DMS114 treated with DMSO at 0.1 percent for 48 hours (cell line): Measurements from ENCODE around the gene CRK.
"Not testable (repeated sequence)": the region's sequence is repeated elsewhere in the genome, so short reads cannot be mapped to it uniquely, and the experiment has no call there.

Experiments used
- DNase-seq: peaks from one replicate; lab custom pipeline; 2025; ENCODE audit not compliant: unreplicated experiment; lab: John Stamatoyannopoulos, UW

The CRK gene

DNA sequence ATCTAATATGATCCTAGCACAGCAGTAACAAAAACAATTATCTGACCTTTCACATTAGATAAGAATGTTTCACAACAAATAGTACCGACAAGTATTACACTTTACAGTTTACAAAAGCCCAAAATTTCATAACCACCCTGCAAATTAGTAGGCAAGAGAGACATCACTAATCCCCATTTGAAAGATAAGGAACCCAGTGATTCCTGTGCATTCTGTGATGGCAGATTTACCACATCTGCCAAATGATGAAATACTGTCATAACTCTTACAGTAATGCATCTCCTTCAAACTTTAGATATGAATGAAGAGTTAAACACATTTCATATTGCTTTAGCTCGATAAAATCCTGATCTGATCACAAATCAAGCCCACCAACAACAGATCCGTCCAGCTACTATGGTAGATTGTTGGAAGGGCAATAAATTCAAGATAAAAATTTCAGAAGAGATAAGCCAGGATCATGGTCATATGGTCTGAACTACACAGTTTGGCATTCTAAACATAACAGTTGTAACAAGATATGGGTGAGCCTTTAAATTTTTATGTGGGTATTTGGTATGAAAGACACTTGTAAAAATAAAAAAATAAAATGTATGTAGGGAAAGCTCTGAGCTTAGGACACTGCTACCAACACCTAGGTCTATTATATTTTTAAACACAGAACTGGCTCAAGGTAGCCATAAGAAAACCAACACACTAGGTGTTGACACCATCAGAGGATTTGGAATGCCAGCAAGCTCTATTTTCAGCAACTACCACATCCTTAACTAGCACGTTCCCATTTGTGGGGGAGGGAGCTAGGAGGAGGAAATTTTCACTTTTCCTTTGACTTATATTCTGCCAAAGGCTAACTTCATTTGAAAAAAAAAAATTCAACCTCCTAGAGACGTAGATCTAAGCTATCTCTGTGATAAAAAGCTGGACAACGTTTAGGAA, 65.3 kb downstream of the CRK start:
- no peak for DNase-seq

DNA sequence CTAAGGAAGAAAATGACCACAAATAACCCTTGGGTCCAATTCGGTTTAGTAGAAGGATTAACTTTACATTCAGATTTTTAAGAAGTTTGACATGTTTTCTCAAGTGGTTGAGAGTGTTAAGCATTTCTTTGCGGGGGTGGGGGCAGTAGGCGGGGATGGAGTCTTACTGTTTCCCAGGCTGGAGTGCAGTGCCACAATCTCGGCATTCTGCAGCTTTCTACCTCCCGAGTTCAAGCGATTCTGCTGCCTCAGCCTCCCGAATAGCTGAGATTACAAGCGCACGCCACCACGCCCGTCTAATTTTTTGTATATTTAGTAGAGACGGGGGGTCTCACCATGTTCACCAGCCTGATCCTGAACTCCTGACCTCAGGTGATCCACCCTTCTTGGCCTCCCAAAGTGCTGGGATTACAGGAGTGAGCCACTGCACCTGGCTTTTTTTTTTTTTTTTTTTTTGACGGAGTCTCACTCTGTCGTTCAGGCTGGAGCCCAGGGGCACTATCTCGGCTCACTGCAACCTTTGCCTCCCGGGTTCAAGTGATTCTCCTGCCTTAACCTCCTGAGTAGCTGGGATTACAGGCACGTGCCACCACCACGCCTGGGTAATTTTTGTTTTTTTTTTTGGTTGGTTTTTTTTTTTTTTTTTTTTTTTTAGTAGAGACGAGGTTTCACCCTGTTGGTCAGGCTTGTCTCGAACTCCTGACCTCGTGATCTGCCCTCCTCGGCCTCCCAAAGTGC, 68.4 kb downstream of the CRK start:
- DNase-seq: not testable (repeated sequence)

DNA sequence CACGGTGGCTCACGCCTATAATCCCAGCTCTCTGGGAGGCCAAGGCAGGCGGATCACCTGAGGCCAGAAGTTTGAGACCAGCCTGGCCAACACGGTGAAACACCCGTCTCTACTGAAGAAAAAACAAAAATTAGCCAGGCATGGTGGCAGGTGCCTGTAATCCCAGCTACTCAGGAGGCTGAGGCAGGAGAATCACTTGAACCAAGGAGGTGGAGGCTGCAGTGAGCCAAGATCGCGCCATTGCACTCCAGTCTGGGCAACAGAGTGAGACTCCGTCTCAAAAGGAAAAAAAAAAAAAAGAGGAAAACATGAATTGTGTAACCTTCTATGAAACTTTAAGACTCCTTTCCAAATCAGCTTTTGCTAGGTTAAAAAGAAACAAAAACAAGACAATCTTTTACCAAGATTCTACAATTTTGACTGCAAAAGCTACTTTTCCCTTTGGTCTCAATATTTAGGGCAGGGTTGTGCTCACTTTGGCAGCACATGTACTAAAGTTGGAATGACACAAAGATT, 69.3 kb downstream of the CRK start:
- not testable (repeated sequence) for DNase-seq

DNA sequence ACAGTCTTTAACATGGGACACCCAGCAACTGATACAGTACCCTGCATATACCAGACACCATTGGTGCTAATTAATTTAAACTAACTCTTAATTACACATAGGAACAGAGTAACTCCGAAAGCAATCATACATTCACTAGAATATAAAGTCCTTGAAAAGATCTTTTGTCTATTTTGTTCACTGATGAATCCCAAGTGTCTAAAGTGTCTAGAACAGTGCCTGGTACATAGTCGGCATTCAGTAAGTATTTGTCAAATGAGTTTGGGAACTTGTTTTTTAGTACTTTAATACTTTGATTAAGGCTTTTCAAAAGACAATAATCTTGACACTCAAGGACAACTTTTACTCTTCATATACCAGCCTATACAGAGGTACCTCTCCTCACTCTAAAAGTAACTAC, 69.8 kb downstream of the CRK start:
- DNase-seq: no peak

DNA sequence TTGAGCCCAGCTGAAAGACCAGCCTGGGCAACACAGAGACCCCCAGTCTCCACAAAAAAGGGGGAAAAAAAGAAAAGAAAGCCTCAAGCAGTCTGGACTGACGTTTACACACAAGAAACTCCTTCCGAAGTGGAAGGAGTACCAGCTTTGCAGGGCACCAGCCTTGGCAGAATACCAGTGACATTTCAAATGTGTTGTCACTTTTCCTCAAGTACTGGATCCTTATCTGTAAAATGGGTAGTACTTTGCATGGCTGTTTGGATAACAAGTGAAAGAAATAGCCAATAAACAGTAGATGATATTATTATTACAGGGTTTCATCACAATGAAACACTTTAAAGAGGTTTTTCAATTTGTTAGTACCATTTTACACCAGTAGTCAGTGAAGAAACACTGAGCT, 70.2 kb downstream of the CRK start:
- DNase-seq: no peak

DNA sequence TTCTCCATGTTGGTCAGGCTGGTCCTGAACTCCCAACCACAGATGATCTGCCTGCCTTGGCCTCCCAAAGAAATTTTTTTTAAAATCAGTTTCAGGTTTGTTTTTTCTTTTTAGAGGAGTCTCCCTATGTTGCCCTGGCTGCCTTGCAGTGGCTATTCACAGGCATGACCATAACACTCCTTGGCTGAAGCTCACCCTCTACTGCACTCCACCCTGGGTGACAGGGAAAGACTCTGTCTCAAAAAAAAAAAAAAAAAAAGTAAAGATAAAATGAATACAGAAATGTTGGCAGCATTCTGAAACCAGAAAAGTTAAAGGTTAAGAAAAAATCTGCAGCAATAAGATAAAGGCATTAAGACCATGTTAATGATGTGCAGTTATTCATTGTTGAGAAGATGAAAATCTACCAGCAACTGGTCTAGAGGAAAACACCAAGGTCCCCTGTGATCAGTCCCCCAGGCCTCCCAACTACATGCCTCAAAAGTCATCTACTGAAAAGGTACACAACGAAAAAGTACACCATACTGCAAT, 71.1 kb downstream of the CRK start:
- DNase-seq: no peak

DNA sequence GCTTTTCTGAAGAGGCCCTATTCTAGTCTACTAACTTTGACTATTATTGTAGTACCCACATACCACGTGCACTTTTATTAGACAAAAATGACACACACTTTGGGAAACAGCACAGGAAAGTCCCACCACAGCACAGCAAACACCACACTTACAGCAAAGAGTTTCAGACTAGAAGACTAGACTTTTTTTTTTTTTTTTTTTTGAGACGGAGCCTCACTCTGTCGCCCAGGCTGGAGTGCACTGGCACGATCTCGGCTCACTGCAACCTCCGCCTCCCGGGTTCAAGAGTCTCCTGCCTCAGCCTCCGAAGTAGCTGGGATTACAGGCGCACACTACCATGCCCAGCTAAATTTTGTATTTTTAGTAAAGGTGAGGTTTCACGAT, 76.1 kb downstream of the CRK start:
- DNase-seq: no peak

DNA sequence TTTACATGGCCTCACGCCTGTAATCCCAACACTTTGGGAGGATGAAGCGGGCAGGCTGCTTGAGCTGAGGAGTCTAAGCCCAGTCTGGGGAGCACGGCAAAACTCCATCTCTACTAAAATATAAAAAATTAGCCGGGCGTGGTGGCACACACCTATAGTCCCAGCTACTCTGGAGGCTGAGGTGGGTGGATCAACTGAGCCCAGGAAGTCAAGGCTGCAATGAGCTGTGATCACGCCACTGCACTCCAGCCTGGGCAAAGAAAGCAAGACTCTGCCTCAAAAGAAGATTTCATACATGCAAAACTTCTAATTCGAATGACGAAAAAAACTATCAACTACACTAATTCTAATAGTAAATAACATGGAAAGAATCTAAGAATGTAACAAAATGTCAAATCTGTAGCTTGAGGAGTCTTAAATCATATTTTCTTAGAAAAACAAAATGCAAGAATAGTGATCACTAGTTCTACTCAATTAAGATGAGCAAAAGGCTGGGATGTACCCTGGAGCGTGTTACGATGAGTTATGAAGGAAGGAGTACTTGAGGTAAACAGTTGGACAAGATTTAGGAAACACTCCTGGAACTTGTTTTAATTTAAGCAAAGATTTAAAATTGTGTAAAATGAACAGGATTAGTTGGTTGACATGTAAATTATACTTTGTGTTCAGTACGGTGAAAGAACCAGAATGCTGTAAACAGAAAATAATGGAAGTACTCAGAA, 76.7 kb downstream of the CRK start:
- no peak for DNase-seq

DNA sequence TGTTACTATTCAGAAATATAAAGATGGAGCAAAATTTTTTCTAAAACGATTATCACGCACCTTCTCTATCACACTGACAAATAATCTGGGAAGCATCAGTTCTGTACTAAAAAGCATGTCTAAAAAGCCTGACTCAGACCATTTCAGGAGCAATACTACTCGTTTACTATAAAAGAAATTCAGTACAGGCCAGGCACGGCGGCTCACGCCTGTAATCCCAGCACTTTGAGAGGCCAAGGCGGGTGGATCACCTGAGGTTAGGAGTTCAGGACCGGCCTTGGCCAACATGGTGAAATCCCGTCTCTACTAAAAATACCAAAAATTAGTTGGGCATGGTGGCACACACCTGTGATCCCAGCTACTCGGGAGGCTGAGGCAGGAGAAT, 77.6 kb downstream of the CRK start:
- not testable (repeated sequence) for DNase-seq

DNA sequence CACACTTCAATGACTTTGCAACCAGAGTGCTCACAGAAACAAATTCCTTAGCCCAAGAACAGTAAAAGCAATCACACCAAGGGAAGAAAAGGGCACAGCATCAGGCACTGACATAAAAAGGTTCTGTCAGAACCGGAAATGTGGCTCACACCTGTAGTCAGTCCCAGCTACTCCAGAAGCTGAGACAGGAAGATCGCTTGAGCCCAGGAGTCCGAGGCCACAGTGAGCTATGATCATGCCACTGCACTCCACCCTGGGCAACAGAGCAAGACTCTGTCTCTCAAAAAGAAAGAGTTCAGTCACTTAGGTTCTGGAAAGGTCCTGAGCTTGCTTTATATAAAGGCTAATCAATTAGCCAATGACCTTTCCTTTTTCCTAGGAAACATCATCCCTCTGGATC, 78.7 kb downstream of the CRK start:
- no peak for DNase-seq

DNA sequence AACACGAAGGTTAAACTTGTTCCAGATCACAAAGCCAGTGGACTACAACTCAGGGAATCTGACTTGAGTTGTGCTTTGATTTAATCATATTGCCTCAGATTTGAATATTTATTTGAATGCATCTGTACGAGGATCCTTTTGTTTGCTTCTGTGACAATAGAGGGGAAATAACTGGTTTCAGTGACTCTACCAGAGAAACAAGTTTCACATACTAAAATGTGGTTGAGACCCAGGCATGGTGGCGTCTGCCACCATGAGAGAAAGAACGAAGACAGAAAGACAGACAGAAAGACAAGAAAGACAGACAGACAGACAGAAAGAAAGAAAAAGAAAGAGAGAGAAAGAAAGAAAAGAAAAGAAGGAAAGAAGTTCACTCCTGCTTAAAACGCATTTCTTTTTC, 80.0 kb downstream of the CRK start:
- DNase-seq: no peak

DNA sequence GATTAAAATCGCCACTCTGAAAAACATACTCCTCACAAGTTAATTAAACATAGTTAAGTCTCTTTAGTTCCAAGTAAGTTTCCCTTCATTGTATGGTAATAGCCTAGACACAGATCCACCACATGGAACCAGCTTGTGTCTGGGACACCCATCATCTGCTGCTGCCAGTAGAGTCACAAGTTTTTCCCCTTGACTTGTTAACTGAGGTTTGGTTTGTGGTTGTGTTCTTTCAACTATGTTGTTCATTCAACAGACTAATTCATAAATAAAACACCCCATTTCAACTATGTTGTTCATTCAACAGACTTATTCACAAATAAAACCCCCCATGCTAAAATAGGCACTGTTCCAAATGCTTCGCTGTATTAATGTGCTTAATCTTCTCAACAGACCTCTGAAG, 80.4 kb downstream of the CRK start:
- DNase-seq: no peak

DNA sequence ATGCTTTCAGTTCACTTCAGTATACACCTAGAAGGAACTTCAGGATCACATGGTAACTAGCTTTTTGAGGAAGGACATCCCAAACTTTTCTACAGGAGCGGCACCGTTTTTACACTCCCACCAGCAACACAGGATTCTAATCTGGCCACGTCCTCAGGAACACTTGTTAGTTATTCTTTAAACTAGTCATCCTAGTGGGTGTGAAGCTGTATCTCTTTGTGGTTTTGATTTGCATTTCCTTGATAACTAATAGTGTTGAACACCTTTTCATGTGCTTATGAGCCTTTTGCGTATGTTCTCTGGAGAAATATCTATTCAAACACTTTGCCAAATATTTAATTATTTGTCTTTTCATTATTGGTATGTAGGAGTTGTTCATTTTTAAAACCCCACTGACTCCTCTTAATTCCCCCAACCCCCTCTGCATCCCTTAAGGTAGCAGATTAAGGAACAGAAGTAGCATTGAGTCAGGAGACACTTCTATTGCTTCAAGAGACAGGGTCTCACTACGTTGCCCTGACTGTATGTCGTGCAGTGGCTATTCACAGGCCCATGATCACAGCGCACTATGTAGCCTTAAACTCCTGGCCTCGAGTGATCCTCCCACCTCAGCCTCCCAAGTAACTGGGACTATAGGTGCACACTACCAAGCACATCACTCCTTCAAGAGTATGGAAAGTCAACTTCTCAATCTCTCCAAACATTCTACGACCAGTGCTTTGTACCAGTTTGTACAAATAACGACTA, 81.4 kb downstream of the CRK start:
- DNase-seq: no peak

DNA sequence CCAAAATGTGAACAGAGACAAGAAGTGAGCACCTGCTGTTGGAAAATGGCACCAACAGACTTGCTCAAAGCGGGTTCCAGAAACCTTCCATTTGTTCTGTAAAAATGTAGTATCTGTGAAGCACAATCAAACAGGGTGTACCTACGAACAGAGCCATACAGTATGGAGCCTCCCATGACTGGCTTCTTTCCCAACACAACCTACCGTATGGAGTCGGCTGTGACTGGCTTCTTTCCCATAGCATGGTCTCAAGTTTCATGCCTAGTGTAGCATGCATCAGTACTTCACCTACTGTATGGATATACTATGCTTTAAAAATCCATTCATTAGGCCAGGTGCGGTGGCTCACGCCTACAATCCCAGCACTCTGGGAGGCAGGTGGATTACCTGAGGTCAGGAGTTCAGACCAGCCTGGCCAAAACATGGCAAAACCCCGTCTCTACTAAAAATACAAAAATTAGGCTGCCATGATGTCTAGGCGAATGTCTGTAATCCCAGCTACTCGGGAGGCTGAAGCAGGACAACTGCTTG, 82.3 kb downstream of the CRK start:
- no peak for DNase-seq

DNA sequence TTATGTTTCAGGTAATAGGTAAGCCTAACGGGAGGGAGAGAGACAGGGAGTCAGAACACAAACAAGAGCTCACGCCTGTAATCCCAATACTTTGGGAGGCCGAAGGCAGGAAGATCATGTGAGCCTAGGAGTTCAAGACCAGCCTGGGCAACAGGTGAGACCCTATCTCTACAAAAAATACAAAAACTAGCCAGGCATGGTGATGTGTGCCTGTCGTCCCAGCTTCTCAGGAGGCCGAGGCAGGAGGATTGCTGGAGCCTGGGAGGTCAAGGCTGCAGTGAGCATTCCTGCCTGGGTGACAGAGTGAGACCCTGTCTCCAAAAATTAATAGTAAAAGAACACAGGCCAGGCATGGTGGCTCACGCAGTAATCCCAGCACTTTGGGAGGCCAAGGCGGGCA, 83.4 kb downstream of the CRK start:
- DNase-seq: no peak

DNA sequence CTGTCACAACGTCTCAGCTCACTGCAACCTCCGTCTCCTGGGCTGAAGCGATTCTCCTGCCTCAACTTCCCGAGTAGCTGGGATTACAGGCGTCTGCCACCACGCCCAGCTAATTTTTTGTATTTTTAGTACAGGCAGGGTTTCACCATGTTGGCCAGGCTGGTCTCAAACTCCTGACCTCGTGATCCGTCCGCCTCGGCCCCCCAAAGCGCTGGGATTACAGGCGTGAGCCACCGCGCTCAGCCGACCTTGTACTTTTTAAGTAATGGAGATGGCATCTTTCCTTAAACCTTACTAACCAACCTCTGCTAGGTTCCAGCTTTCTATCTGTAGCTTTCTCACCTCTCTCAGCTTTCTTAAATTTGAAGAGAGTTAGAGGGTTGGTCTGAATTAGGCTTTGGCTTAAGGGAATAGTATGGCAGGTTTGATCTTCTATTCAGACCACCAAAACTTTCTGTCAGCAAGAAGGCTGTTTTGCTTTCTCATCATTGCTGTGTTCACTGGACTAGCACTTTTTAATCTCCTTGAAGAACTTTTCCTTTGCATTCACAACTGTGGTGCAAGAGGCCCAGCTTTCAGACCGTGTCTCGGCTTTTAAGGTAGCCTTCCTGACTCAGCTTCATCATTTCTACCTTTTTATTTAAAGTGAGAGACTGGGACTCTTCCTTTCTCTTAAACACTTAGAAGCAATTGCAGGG, 84.0 kb downstream of the CRK start:
- DNase-seq: no peak
